Breast epithelium (tissue), 4 donors: Measurements from ENCODE around the gene MAPK14. TPM values are rescaled to one million over a fixed set of nuclear protein-coding genes. Genes with fewer than 3 reads are reported as not detected.

Experiments used
- DNase-seq, 2 donors: peaks; one replicate each; pipeline ENCODE4 v3.0.0-alpha.2; 2019; ENCODE audit warnings: low spot score in 2 of 2
- H3K27ac ChIP-seq, 2 donors: fragments of 200-600 bp; sonication (generic) in 1 of 2; one replicate each; pipeline ENCODE4 v1.5.1; 2016 to 2019; ENCODE audit warnings: mild to moderate bottlenecking in 1 of 2
- H3K27me3 ChIP-seq, 2 donors: fragments of 200-600 bp; sonication (generic) in 1 of 2; one replicate each; pipeline versions ENCODE4 v1.5.1 to v1.6.0; 2017 to 2019; ENCODE audit warnings: control low read depth in 1 of 2, mild to moderate bottlenecking in 1 of 2
- H3K36me3 ChIP-seq: fragments of 200-600 bp; one replicate; pipeline ENCODE4 v1.5.1; 2019
- H3K4me1 ChIP-seq, 2 donors: fragments of 200-600 bp; sonication (generic); one replicate each; pipeline ENCODE4 v1.5.1; 2016 to 2019; ENCODE audit warnings: control low read depth in 1 of 2
- H3K4me3 ChIP-seq, 3 donors: fragments of 200-600 bp; sonication (generic); 1 replicate in 2 of 3; 2 replicates in 1 of 3; pipeline ENCODE4 v1.5.1; 2016 to 2019; ENCODE audit warnings: mild to moderate bottlenecking in 3 of 3, moderate library complexity in 2 of 3
- H3K9me3 ChIP-seq, 2 donors: fragments of 200-600 bp; sonication (generic) in 1 of 2; one replicate each; pipeline ENCODE4 v1.5.1; 2016 to 2019; ENCODE audit warnings: control low read depth in 1 of 2
- POLR2A ChIP-seq: fragments of 450-650 bp; IDR thresholded peaks from one replicate; pipeline ENCODE4 v1.6.1; 2016; ENCODE audit warnings: antibody characterized with exemption, mild to moderate bottlenecking, moderate library complexity
- POLR2AphosphoS5 ChIP-seq, 3 donors: sonication (generic); formaldehyde crosslinking; IDR thresholded peaks; one replicate each; pipeline ENCODE4 v1.6.1; 2017; ENCODE audit warnings: antibody characterized with exemption in 3 of 3
- intact Hi-C: fragments of 100-400 bp; cut with DNase I; formaldehyde crosslinking; loops from one replicate; pipeline ENCODE4 v1.15.1; 2023; ENCODE audit warnings: low total_unique reads
- total RNA-seq, 3 donors: library from RNA; depleted of rRNA; stranded (reverse); fragments of >200 nt; gene quantifications; one replicate each; pipeline ENCODE4 v1.1.0, GENCODE V29; 2016
- TF ChIP-seq, protein P1 (sequence below), 3 donors: fragments of 450-650 bp; IDR thresholded peaks; one replicate each; pipeline ENCODE4 v1.5.1; 2016 to 2017; ENCODE audit warnings: antibody characterized with exemption in 3 of 3, mild to moderate bottlenecking in 3 of 3, moderate library complexity in 3 of 3

Gene MAPK14
- total RNA-seq, 3 donors from 2014 or later: 72.8 to 85.6 (median 81.3) TPM

- H3K27ac ChIP-seq: no peak overlapping the region
- H3K27me3 ChIP-seq: no peaks in the 10 kb centered on the region
- no peak overlapping the region for H3K4me3 ChIP-seq
- H3K9me3 ChIP-seq: no peaks in the 10 kb centered on the region
- H3K36me3 ChIP-seq: peaks cover 4% of the 10 kb centered on the region
- H3K4me1 ChIP-seq: no peaks in the 10 kb centered on the region
- intact Hi-C loops: no loop called here
- TF ChIP-seq POLR2A: no peak
- no peak for TF ChIP-seq POLR2AphosphoS5 (IDR thresholded peaks at IDR 0.05)
- TF ChIP-seq, protein P1, sequence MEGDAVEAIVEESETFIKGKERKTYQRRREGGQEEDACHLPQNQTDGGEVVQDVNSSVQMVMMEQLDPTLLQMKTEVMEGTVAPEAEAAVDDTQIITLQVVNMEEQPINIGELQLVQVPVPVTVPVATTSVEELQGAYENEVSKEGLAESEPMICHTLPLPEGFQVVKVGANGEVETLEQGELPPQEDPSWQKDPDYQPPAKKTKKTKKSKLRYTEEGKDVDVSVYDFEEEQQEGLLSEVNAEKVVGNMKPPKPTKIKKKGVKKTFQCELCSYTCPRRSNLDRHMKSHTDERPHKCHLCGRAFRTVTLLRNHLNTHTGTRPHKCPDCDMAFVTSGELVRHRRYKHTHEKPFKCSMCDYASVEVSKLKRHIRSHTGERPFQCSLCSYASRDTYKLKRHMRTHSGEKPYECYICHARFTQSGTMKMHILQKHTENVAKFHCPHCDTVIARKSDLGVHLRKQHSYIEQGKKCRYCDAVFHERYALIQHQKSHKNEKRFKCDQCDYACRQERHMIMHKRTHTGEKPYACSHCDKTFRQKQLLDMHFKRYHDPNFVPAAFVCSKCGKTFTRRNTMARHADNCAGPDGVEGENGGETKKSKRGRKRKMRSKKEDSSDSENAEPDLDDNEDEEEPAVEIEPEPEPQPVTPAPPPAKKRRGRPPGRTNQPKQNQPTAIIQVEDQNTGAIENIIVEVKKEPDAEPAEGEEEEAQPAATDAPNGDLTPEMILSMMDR (IDR thresholded peaks at IDR 0.05): no peak
- no peak for DNase-seq
Observed at GRCh38 chr6:36054956-36055355, 27.3 kb downstream of the MAPK14 start.

- Histone ChIP-seq H3K27me3 (no peaks in the 10 kb centered on the region), H3K27ac (no peak overlapping the region), H3K4me1 (no peaks in the 10 kb centered on the region), H3K36me3 (peaks cover 4% of the 10 kb centered on the region), H3K4me3 (no peak overlapping the region), H3K9me3 (no peaks in the 10 kb centered on the region)
- TF ChIP-seq POLR2AphosphoS5 (IDR thresholded peaks at IDR 0.05) (no peak), POLR2A (no peak)
- TF ChIP-seq, protein P1 (IDR thresholded peaks at IDR 0.05): no peak
- intact Hi-C loops: no loop called here
- DNase-seq: no peak
Observed at GRCh38 chr6:36056178-36056577, 28.6 kb downstream of the MAPK14 start.

- Histone ChIP-seq H3K36me3 (no peaks in the 10 kb centered on the region), H3K4me1 (no peaks in the 10 kb centered on the region), H3K27me3 (no peaks in the 10 kb centered on the region), H3K9me3 (no peaks in the 10 kb centered on the region), H3K4me3 (no peak overlapping the region), H3K27ac (no peak overlapping the region)
- intact Hi-C loops: loop anchor here (5.0 kb wide), 1 partner anchor 719 kb away; the partner anchor contains the start of gene PPARD
- no peak for DNase-seq
- TF ChIP-seq POLR2A (no peak), POLR2AphosphoS5 (IDR thresholded peaks at IDR 0.05) (no peak)
- TF ChIP-seq, protein P1 (IDR thresholded peaks at IDR 0.05): no peak
Observed at GRCh38 chr6:36061236-36061635, 33.6 kb downstream of the MAPK14 start.

DNA sequence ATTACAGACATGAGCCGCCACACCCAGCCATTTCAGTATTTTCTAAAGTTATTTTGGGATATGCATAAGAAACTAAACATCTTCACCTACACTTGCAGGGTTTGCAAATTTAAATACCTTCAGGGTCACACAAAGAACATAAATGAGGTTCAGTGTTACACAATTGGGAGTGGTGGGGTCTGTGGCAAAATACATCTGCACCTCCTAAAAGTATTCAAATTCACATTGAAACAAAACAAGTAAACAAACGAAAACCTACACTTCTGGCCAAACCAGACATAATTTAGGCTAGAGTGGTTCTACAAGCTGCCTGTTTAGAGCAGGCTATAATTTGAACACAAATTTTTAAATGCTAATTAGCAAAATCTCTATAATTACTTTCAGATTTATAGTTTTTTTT, 34.6 kb downstream of the MAPK14 start:
- H3K4me1 ChIP-seq: no peaks in the 10 kb centered on the region
- H3K4me3 ChIP-seq: no peak overlapping the region
- no peak overlapping the region for H3K27ac ChIP-seq
- DNase-seq: no peak
- H3K9me3 ChIP-seq: no peaks in the 10 kb centered on the region
- no peaks in the 10 kb centered on the region for H3K27me3 ChIP-seq
- TF ChIP-seq POLR2A: no peak
- TF ChIP-seq, protein P1 (IDR thresholded peaks at IDR 0.05): no peak
- TF ChIP-seq POLR2AphosphoS5 (IDR thresholded peaks at IDR 0.05): no peak
- no peaks in the 10 kb centered on the region for H3K36me3 ChIP-seq
- intact Hi-C loops: loop anchor here (5.0 kb wide), 1 partner anchor 720 kb away; the partner anchor contains the start of gene PPARD

DNA sequence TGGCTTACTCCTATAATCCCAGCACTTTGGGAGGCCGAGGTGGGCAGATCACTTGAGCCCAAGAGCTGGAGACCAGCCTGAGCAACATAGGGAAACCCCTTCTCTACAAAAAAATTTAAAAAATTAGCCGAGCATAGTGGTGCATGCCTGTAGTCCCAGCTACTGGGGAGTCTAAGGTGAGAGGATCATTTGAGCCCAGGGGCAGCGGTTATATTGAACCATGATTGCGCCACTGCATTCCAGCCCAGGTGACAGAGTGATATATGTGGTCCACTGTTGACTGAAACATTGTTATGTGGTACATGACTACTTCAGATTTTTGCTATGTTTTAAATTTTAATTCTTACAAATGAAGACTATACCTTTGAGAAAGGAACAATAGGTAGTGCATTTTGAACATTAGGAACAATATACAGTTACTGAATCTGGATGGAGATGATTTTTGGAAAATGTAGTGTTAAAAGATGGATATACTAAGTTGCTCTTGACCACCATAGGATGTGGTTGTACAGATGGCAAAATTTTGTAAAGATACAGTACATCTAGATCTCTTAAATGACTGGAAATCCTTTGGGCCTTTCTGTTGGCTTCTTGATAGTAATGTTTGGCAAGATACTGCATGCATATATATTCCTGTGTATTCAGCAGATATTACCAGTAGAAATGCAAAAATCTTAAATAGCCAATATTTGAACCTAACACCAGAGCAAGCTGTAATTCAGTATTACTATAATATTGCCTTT, 35.9 kb downstream of the MAPK14 start:
- Histone ChIP-seq H3K4me1 (no peaks in the 10 kb centered on the region), H3K9me3 (no peaks in the 10 kb centered on the region), H3K4me3 (no peak overlapping the region), H3K27ac (no peak overlapping the region), H3K27me3 (no peaks in the 10 kb centered on the region), H3K36me3 (no peaks in the 10 kb centered on the region)
- no peak for DNase-seq
- intact Hi-C loops: loop anchor here (5.0 kb wide), 1 partner anchor 721 kb away; the partner anchor contains the start of gene PPARD
- TF ChIP-seq, protein P1 (IDR thresholded peaks at IDR 0.05): no peak
- TF ChIP-seq POLR2A: no peak
